Osteocyte (in vitro differentiated cells): ENCODE data around the gene HTR3A. TPM values are rescaled to one million over a fixed set of nuclear protein-coding genes. Genes with fewer than 3 reads are reported as not detected.

ENCODE experiments used
- DNase-seq: peaks from one replicate; pipeline ENCODE4 v3.0.0; 2021; ENCODE audit warnings: mixed read lengths; ENCODE audit not compliant: unreplicated experiment; ENCODE audit errors: extremely low spot score
- H3K27ac Mint-ChIP-seq: one replicate; pipeline ENCODE4 v1.8.0; 2021; ENCODE audit warnings: mild to moderate bottlenecking, mixed read lengths; ENCODE audit not compliant: unreplicated experiment
- H3K27me3 Mint-ChIP-seq: one replicate; pipeline ENCODE4 v1.8.0; 2021; ENCODE audit warnings: mixed read lengths; ENCODE audit not compliant: unreplicated experiment
- H3K36me3 Mint-ChIP-seq: one replicate; pipeline ENCODE4 v1.8.0; 2021; ENCODE audit warnings: mixed read lengths; ENCODE audit not compliant: unreplicated experiment
- H3K4me1 Mint-ChIP-seq: one replicate; pipeline ENCODE4 v1.8.0; 2021; ENCODE audit warnings: mixed read lengths; ENCODE audit not compliant: unreplicated experiment
- H3K4me3 Mint-ChIP-seq: one replicate; pipeline ENCODE4 v1.8.0; 2021; ENCODE audit warnings: mild to moderate bottlenecking, moderate library complexity, mixed read lengths; ENCODE audit not compliant: unreplicated experiment
- H3K9me3 Mint-ChIP-seq: one replicate; pipeline ENCODE4 v1.8.0; 2021; ENCODE audit warnings: mixed read lengths; ENCODE audit not compliant: unreplicated experiment
- total RNA-seq: library from RNA; stranded (reverse); gene quantifications from 2 replicates; pipeline ENCODE4 v1.2.1, GENCODE V29; 2021
- TF ChIP-seq, protein P1 (sequence below): fragments of 200-600 bp; sonication (generic); IDR thresholded peaks from 2 replicates; pipeline ENCODE4 v1.5.0; 2021; ENCODE audit warnings: antibody characterized with exemption, mild to moderate bottlenecking, moderate library complexity

HTR3A gene
- total RNA-seq, 1 donor from 2014 or later = not detected

GRCh38 chr11:113998574-113998973 lies 23.7 kb downstream of the HTR3A start:
- no peak overlapping the region for H3K4me3 Mint-ChIP-seq
- no peak overlapping the region for H3K27ac Mint-ChIP-seq
- no peaks in the 10 kb centered on the region for H3K4me1 Mint-ChIP-seq
- no peaks in the 10 kb centered on the region for H3K9me3 Mint-ChIP-seq
- H3K36me3 Mint-ChIP-seq = no peaks in the 10 kb centered on the region
- peaks cover 60% of the 10 kb centered on the region for H3K27me3 Mint-ChIP-seq
- TF ChIP-seq, protein P1, sequence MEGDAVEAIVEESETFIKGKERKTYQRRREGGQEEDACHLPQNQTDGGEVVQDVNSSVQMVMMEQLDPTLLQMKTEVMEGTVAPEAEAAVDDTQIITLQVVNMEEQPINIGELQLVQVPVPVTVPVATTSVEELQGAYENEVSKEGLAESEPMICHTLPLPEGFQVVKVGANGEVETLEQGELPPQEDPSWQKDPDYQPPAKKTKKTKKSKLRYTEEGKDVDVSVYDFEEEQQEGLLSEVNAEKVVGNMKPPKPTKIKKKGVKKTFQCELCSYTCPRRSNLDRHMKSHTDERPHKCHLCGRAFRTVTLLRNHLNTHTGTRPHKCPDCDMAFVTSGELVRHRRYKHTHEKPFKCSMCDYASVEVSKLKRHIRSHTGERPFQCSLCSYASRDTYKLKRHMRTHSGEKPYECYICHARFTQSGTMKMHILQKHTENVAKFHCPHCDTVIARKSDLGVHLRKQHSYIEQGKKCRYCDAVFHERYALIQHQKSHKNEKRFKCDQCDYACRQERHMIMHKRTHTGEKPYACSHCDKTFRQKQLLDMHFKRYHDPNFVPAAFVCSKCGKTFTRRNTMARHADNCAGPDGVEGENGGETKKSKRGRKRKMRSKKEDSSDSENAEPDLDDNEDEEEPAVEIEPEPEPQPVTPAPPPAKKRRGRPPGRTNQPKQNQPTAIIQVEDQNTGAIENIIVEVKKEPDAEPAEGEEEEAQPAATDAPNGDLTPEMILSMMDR = no peak
- no peak for DNase-seq

- Mint-ChIP-seq H3K36me3 (no peaks in the 10 kb centered on the region), H3K27me3 (peaks cover 68% of the 10 kb centered on the region), H3K27ac (no peak overlapping the region), H3K9me3 (no peaks in the 10 kb centered on the region), H3K4me1 (no peaks in the 10 kb centered on the region), H3K4me3 (no peak overlapping the region)
- TF ChIP-seq, protein P1 = no peak
- DNase-seq = no peak
Observed at GRCh38 chr11:114000526-114000925, 25.6 kb downstream of the HTR3A start.

- Mint-ChIP-seq H3K4me1 (no peaks in the 10 kb centered on the region), H3K36me3 (no peaks in the 10 kb centered on the region), H3K27me3 (peaks cover 59% of the 10 kb centered on the region), H3K27ac (no peak overlapping the region), H3K4me3 (no peak overlapping the region), H3K9me3 (no peaks in the 10 kb centered on the region)
- TF ChIP-seq, protein P1 = no peak
- no peak for DNase-seq
Observed at GRCh38 chr11:114001416-114001815, 26.5 kb downstream of the HTR3A start.

DNA sequence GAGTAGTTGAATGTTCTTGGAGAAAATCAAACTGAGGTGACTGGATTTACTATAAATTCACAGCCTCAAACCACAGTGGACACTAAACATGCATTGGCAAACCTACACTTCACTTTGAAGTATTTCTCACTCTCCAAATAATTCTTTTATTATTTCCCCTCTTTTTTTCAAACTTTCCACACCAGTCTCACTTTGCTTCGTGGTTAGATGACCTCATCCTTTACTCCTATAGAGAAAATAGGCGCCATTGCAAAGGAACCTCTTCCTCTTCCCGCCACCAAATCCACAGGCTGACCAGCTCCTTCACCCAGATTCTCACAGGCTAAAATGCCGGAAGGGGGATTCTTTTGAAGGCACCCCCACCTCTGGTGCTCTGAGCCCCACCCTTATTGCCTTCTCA lies 33.4 kb downstream of the HTR3A start:
- TF ChIP-seq, protein P1 = no peak
- Mint-ChIP-seq H3K4me3 (no peak overlapping the region), H3K27me3 (peaks cover 57% of the 10 kb centered on the region), H3K36me3 (no peaks in the 10 kb centered on the region), H3K27ac (no peak overlapping the region), H3K4me1 (no peaks in the 10 kb centered on the region), H3K9me3 (no peaks in the 10 kb centered on the region)
- no peak for DNase-seq

DNA sequence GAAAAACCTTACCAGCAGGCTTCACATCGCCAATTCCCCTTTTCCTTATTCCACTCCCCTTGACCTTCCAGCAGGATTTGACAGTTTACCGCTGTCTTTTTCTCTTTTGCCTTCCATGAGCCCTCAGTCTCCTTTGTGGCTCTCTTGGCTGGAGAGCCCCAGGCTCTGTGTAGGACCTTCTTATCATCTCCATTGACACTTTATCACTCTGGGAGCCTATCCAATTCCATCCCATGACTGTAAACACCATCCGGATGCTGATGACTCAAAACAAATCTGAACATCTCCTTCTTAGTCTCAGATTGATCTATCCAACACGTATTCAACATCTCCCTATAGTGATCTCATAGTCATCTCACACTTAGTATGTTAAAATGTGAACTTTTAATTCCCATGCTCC lies 36.0 kb downstream of the HTR3A start:
- Mint-ChIP-seq H3K9me3 (no peaks in the 10 kb centered on the region), H3K4me1 (no peaks in the 10 kb centered on the region), H3K27ac (no peak overlapping the region), H3K4me3 (no peak overlapping the region), H3K36me3 (no peaks in the 10 kb centered on the region), H3K27me3 (peaks cover 53% of the 10 kb centered on the region)
- DNase-seq = no peak
- TF ChIP-seq, protein P1 = no peak
